NOMO-1 (cell line): ENCODE data around the gene DNAJB9.

Experiments used
- DNase-seq, 2 experiments: peaks; one replicate each; lab custom pipeline; 2025; ENCODE audit not compliant: unreplicated experiment in 2 of 2; lab: John Stamatoyannopoulos, UW

The DNAJB9 gene

DNA sequence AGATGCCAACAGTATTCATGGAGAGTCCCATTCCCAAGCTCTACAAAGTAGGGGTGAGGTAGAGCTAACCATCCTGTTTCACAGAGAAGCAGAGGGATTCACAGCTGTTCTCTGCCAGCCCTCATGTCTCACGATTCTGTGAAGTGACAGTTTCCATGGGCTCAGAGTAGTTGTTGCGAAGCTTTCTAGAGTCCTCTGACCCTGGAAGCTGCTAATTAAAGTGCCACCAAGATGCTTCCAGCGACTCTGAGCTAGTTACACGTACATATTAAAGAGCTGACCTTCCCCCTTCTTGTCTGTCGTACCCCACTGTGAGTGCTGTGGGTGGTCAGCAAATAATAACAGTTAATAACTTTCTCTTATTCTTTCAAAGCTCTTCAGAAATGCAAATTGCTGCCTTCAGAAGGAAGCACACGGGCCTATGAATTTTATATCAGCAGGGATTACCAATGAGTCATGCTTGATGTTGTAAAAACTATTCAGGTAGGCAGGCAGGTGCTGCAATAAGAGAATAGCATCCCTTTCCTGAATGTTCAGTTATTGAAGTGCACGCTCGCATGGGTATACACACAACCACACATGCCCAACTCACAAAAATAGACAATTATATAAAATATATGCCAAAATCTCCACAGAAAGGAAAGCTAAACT, 34.1 kb downstream of the DNAJB9 start:
- no peak for DNase-seq

DNA sequence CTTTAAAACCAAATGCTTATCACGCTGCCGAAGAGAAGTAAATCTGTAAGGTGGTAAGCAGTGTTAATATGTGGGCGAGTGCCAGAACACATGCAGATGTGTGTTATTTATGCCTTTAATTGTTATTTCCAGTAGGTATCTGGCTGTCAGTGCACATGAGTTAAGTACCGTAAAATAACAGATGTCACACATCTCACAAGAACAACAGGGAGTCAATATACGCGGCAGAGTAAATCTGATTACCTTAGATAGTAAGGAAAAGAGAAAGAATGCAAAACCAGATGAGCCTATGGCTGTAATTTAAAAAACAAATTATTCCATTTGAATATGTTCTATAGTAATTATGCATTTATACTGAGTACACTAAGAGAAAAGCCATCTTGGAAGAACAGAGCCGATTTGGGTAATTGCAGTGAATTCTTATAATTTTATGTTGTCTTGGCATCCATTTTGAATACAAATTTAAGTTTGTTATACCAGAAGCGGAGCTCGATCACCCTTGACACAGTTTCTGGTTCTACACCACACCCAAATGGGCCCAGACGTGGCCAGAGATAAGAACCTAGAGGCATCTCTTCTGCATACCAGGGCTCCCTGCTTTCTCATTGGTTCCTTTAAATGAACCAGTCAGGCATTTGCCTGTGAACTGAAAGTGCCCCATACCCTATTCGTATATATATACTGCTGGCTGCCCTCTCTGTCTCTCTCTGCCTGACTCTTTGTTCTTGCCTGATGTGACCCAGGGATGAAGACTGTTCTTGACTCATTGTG, 34.8 kb downstream of the DNAJB9 start:
- no peak for DNase-seq

GRCh38 chr7:108605559-108606201, 36.0 kb downstream of the DNAJB9 start:
- DNase-seq = no peak

DNA sequence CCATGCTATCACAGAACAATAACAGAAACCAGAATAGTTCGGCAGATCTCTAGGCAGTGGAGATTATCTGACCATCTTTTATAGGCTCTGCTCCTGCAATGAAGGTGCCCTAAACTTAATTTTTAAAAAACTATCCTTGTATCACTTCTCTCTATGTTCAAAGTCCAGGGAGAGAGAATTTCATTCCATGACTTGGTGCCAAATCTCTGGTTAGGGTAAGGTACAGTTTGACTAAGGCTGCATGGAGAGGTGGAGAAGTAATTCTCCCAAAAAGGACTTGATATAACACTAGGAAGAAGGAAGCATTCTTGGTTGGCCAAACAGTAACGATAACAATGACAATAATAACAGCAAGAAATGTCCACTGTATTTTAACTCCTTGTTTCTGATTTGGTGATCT, 40.0 kb downstream of the DNAJB9 start:
- DNase-seq = no peak

GRCh38 chr7:108611268-108611667, 41.6 kb downstream of the DNAJB9 start:
- no peak for DNase-seq

DNA sequence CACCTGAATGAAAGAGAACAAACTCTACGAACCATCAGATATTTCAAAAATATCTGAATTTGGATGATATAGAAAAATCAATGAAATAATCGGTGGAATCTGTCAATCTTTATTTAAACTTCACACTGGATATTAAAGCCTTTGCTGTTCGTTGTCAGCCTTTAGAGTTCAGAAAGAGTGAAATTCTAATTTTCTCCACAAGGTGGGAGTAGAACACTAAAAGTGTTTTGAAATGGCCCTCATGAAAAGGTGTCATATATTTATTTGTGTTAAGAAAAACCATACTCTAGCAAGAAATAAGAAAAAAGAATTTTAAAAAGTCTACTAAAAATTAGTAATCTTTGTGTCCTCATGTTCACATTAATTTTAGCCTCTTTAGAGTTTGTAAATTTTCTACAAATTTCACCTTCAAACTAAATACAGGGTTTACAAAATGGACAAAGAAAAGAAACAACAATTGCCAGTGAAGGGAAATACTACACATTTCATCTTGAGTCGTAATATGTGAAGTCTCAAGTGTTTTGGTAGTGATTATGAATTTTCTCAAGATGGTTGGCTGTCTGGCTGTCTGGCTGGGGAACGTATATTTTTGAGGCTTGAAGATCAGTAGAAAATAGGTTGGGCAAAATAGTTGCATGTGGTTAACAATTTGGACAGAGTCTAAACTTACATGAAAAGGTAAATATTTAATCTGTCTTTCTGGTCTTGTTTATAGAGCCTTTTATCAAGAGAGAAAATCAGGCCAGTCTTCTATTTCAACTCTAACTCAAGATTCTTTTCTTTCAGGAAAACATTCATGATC, 43.7 kb downstream of the DNAJB9 start:
- peak in 1 of 2 experiments; percentile 0 for DNase-seq

DNA sequence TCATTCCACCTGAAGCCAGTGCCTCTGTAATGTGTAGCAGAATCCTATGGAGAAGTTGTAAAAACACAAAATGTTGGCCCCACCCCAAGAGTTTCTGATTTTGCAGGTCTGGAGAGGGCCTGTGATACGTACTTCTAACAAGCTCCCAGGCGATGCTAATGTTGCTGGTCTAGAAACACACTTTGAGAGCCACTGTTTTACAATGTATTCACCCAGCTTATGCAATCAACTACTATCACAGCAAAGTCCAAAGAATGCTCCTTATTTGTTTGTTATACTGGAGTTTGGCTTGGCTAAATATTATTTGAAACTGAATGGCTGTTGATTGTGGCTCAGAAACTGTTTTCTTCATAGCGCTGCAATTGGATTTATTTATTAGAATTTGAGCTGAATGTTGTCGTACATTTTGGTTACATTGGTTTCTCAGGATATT, 44.3 kb downstream of the DNAJB9 start:
- DNase-seq = no peak

DNA sequence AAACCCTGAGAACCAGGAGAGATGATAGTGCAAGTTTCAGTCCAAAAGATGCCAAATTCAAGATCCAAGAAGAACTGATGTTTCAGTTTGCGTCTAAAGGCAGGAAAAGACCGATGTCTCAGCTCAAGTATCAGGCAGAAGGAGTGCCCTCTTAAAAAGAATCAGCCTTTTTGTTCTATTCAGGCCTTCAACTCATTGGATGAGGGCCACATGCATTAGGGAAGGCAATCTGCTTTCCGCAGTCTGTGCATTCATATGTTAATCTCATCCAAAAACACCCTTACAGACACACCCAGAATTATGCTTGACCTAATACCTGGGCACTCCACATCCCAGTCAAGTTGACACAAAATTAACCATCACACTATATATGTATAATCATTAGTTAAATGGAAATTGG, 45.2 kb downstream of the DNAJB9 start:
- DNase-seq = no peak

- DNase-seq = no peak
These were observed 48.4 kb downstream of the DNAJB9 start for GRCh38 chr7:108618056-108618455.

DNA sequence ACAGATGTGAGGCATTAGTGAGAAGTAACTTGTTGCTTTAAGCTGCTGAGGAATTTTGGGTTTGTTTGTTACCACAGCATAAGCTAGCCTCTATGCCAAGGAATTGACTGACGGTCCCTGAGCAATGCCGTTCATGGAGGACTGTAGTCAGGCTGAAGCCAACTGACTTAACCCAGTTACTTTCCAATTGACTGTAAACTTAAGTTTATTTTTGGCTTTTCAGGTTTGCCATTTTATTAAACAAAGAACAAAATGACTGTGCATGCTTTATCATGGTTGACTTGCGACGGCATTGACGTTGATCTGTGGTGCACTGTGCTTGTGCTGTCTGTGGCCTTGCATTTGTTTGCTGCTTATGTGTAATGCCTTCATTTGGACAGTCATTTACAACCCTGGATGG, 53.5 kb downstream of the DNAJB9 start:
- DNase-seq = no peak
